Measurements from ENCODE around the gene RPL13A.
A peak's percentile ranks its signal among the peaks of the same experiment; 100 is the strongest.

Gene RPL13A

GRCh38 chr19:49533551-49534488 lies 46.4 kb downstream of the RPL13A start:
- peak; percentile 37 to 87 (median 74) for DNase-seq
- intact Hi-C loops (cut with DNase I) = no loop called here

GRCh38 chr19:49534632-49535385 lies 47.4 kb downstream of the RPL13A start:
- intact Hi-C loops (cut with DNase I) = no loop called here
- DNase-seq = no peak

GRCh38 chr19:49536921-49537462 lies 49.6 kb downstream of the RPL13A start:
- intact Hi-C loops (cut with DNase I) = no loop called here
- no peak for DNase-seq

- no peak for DNase-seq
- intact Hi-C loops (cut with DNase I) = no loop called here
These were observed 51.2 kb downstream of the RPL13A start for GRCh38 chr19:49538643-49539042.

GRCh38 chr19:49539192-49539952 lies 52.0 kb downstream of the RPL13A start:
- no peak for DNase-seq
- intact Hi-C loops (cut with DNase I) = no loop called here
